KBM-7 (cell line): ENCODE results near the gene UBE2QL1.

ENCODE experiments used
- DNase-seq: peaks from one replicate; pipeline ENCODE4 v3.0.0-alpha.2; 2015
- in situ Hi-C: fragments of 300-500 bp; cut with MboI; formaldehyde crosslinking; loops from 2 replicates; pipeline ENCODE4 v1.14.3; 2020; ENCODE audit warnings: low sequenced_read_pairs, low pct_unique_long_range_greater_than_20kb, mixed read lengths

UBE2QL1 gene

GRCh38 chr5:6490693-6491092 lies 42.0 kb downstream of the UBE2QL1 start:
- DNase-seq = no peak
- in situ Hi-C loops = no loop called here

GRCh38 chr5:6491196-6491918 lies 42.7 kb downstream of the UBE2QL1 start:
- DNase-seq = no peak
- in situ Hi-C loops = no loop called here

- no peak for DNase-seq
- in situ Hi-C loops = no loop called here
Observed at GRCh38 chr5:6491919-6492290, 43.2 kb downstream of the UBE2QL1 start.

GRCh38 chr5:6492934-6493333 lies 44.3 kb downstream of the UBE2QL1 start:
- in situ Hi-C loops = no loop called here
- no peak for DNase-seq

- in situ Hi-C loops = no loop called here
- DNase-seq = no peak
Observed at GRCh38 chr5:6493681-6494454, 45.2 kb downstream of the UBE2QL1 start.

- in situ Hi-C loops = no loop called here
- no peak for DNase-seq
Observed at GRCh38 chr5:6494939-6495338, 46.3 kb downstream of the UBE2QL1 start.

- DNase-seq = no peak
- in situ Hi-C loops = no loop called here
Observed at GRCh38 chr5:6495433-6496206, 47.0 kb downstream of the UBE2QL1 start.

- in situ Hi-C loops = no loop called here
- no peak for DNase-seq
Observed at GRCh38 chr5:6496207-6496584, 47.5 kb downstream of the UBE2QL1 start.

GRCh38 chr5:6496636-6497035 lies 48.0 kb downstream of the UBE2QL1 start:
- DNase-seq = no peak
- in situ Hi-C loops = no loop called here

- DNase-seq = no peak
- in situ Hi-C loops = no loop called here
Observed at GRCh38 chr5:6497262-6497661, 48.6 kb downstream of the UBE2QL1 start.

GRCh38 chr5:6498968-6499367 lies 50.3 kb downstream of the UBE2QL1 start:
- no peak for DNase-seq
- in situ Hi-C loops = no loop called here

GRCh38 chr5:6501701-6502100 lies 53.0 kb downstream of the UBE2QL1 start:
- in situ Hi-C loops = no loop called here
- no peak for DNase-seq

- in situ Hi-C loops = no loop called here
- no peak for DNase-seq
Observed at GRCh38 chr5:6502421-6502820, 53.8 kb downstream of the UBE2QL1 start.

- in situ Hi-C loops = no loop called here
- DNase-seq = no peak
Observed at GRCh38 chr5:6503342-6503741, 54.7 kb downstream of the UBE2QL1 start.

- DNase-seq = no peak
- in situ Hi-C loops = no loop called here
Observed at GRCh38 chr5:6504677-6505415, 56.2 kb downstream of the UBE2QL1 start.

GRCh38 chr5:6505416-6505755 lies 56.7 kb downstream of the UBE2QL1 start:
- in situ Hi-C loops = no loop called here
- DNase-seq = no peak

GRCh38 chr5:6505783-6506557 lies 57.3 kb downstream of the UBE2QL1 start:
- no peak for DNase-seq

GRCh38 chr5:6506611-6507010 lies 58.0 kb downstream of the UBE2QL1 start:
- no peak for DNase-seq
- in situ Hi-C loops = no loop called here

More at GRCh38 chr5:6505783-6506557, 57.3 kb downstream of the UBE2QL1 start:
- in situ Hi-C loops = no loop called here

- in situ Hi-C loops = no loop called here
- no peak for DNase-seq
Observed at GRCh38 chr5:6508931-6509330, 60.3 kb downstream of the UBE2QL1 start.
